IMR-90 (cell line): ENCODE measurements around the gene C22orf31.

Source experiments
- CEBPB ChIP-seq: IDR thresholded peaks from 2 replicates; pipeline ENCODE4 v1.6.1; 2012; ENCODE audit warnings: low read depth, low read length, improper control_type of control experiment
- CTCF ChIP-seq: conservative IDR thresholded peaks from 2 replicates; pipeline ENCODE4 v1.5.1; 2012; ENCODE audit warnings: mild to moderate bottlenecking, low read depth, low read length, improper control_type of control experiment
- MXI1 ChIP-seq: IDR thresholded peaks from 2 replicates; pipeline ENCODE4 v1.6.1; 2012; ENCODE audit warnings: low read depth, mild to moderate bottlenecking, low read length, moderate library complexity, borderline replicate concordance
- POLR2A ChIP-seq: IDR thresholded peaks from 2 replicates; pipeline ENCODE4 v1.6.1; 2012; ENCODE audit warnings: mild to moderate bottlenecking, low read depth, low read length
- RAD21 ChIP-seq: IDR thresholded peaks from 2 replicates; pipeline ENCODE4 v1.6.1; 2012; ENCODE audit warnings: low read length, improper control_type of control experiment
- RCOR1 ChIP-seq: IDR thresholded peaks from 2 replicates; pipeline ENCODE4 v1.6.1; 2012; ENCODE audit warnings: mild to moderate bottlenecking, low read length, improper control_type of control experiment; ENCODE audit not compliant: insufficient replicate concordance
- RFX5 ChIP-seq: IDR thresholded peaks from 2 replicates; pipeline ENCODE4 v1.8.0; 2012; ENCODE audit warnings: low read depth, mild to moderate bottlenecking, low read length, moderate library complexity
- TF ChIP-seq, protein P1 (sequence below): fragments of 150-350 bp; IDR thresholded peaks from 2 replicates; pipeline ENCODE4 v1.6.1; 2016; ENCODE audit warnings: low read depth, mild to moderate bottlenecking, low read length, moderate library complexity, borderline replicate concordance

- no peak for TF ChIP-seq CTCF
- TF ChIP-seq RAD21 = no peak
- no peak for TF ChIP-seq MXI1
- no peak for TF ChIP-seq CEBPB
- no peak for TF ChIP-seq POLR2A
- TF ChIP-seq RFX5 = no peak
- TF ChIP-seq, protein P1, sequence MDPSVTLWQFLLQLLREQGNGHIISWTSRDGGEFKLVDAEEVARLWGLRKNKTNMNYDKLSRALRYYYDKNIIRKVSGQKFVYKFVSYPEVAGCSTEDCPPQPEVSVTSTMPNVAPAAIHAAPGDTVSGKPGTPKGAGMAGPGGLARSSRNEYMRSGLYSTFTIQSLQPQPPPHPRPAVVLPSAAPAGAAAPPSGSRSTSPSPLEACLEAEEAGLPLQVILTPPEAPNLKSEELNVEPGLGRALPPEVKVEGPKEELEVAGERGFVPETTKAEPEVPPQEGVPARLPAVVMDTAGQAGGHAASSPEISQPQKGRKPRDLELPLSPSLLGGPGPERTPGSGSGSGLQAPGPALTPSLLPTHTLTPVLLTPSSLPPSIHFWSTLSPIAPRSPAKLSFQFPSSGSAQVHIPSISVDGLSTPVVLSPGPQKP = no peak
- no peak for TF ChIP-seq RCOR1
Observed at GRCh38 chr22:29080106-29080975, 18.7 kb upstream of the C22orf31 start.
